AG09309 (cell line): ENCODE data around the gene RSF1.

ENCODE experiments used
- DNase-seq: peaks from one replicate; pipeline ENCODE4 v3.0.0-alpha.2; 2010; ENCODE audit warnings: low read depth
- H3K4me3 ChIP-seq: 2 replicates; pipeline ENCODE4 v1.5.1; 2011; ENCODE audit warnings: mild to moderate bottlenecking, low read depth, low read length, moderate library complexity; ENCODE audit not compliant: control insufficient read depth
- CTCF ChIP-seq: IDR thresholded peaks from 2 replicates; pipeline ENCODE4 v1.5.1; 2011; ENCODE audit warnings: mild to moderate bottlenecking, low read depth, low read length, inconsistent platforms; ENCODE audit not compliant: insufficient read depth, control insufficient read depth; ENCODE audit errors: missing control alignments

Gene RSF1

GRCh38 chr11:77617892-77618291 is 202.6 kb downstream of the RSF1 start:
- H3K4me3 ChIP-seq = no peak overlapping the region
- no peak for TF ChIP-seq CTCF
- DNase-seq = peak; percentile 17

- no peak for DNase-seq
- H3K4me3 ChIP-seq = no peak overlapping the region
- no peak for TF ChIP-seq CTCF
These were observed 208.6 kb downstream of the RSF1 start for GRCh38 chr11:77611921-77612320.
